HG02840 (cell line): Measurements from ENCODE around the gene C1QTNF7.

Experiments
- ATAC-seq: cut with Tn5 transposase; IDR thresholded peaks from one replicate; pipeline ENCODE4 v1.9.1; 2021; ENCODE audit warnings: mild to moderate bottlenecking, moderate library complexity, moderate number of reproducible peaks; ENCODE audit not compliant: unreplicated experiment, low FRiP score

The C1QTNF7 gene

DNA sequence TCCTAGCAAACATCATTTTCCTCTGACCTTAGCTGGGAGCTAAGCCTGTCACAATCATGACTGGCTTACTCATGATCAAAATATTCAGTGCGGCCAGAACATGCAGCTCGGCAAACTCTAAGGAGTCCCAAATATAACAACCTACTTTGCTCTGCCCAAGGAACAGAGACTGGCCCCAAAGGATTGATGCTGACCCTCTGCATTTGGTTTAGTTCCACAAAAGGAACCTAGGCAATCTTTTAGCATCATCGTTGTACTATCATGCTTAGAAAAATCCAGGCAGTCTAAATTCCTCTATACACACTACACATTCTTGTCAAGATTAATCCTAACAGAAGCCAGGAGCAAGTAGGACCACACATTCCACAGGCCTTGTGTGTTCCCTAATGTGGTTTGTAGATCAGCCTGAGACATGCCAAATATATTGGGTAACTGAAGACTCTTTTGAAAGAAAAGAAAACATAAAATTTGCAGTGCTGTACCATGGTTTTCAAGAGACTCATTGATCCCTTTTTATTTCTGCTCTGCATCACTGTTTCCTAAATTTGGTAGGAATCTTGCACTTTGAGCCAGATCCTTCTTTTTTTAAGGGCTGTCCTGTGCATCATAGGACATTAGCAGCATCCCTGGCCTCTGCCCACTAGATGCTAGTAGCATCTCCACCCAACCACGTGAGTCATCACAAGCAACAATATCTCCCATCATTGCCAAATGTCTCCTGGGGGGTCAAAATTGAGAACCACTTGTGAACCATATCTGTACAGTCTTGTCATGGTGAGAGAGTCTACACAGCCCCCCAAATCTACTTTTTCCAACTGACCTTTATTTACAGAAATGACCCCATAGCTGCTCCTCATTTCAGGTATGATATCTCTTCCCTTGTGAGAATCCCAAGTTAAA, 24.3 kb downstream of the C1QTNF7 start:
- no peak for ATAC-seq

DNA sequence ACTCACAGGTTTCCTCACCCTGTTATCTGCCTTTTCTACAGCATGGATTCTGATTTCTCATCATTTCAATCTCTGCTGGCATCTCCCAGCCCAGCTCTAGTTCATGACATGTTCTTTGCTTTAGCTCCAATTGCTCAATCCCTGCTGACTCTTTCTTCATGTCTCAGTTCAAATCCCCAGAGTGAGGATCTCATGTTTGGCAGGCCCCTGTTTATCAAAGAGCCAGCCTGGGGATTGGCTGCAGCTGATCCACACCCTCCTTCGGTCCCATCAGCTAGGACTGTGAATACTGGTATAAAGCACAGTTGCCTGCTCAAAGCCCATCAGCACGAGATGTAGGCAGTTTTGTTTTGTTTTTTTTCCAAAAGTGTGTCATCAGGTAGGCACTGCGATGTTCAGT, 27.5 kb downstream of the C1QTNF7 start:
- ATAC-seq: no peak

DNA sequence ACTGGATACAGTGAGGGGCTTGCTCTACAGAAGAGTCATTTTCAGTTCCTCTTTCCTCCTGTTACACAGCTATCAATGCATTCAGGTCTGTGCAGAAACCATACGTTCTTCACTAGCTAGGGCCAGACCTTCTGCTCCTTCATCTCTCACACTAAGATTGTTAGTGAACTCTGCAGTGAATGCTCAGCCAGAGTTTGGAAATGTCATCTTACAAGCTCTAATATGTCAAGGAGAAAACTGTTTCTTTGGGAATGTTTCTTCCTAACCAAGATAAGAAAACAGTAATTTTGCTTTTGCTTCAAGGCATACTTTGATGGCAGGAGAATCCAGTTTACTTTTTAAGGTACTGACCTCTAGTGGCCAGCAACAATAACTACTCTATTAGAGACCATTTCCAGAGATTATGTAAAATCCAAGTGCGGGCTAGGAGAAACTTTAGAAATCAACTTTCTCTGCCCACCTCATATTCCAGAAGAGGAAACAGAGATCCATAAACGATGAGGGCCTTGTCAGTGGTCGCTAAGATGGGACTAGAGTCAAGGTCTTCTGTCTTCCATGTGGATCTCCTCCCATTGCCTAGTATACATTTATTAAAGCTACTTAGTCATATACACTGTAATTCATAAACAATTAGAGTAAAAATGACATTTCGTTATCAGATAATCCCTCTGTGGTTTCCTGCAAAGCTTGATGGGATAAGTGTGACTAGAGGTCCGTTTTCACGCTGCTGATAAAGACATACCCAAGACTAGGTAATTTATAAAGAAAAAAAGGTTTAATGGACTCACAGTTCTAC, 29.8 kb downstream of the C1QTNF7 start:
- peak; percentile 87 for ATAC-seq

GRCh38 chr4:15458616-15459015, 30.8 kb downstream of the C1QTNF7 start:
- no peak for ATAC-seq

- no peak for ATAC-seq
Measured at GRCh38 chr4:15459706-15460105, 31.9 kb downstream of the C1QTNF7 start.

GRCh38 chr4:15466596-15466995, 38.8 kb downstream of the C1QTNF7 start:
- ATAC-seq: no peak

DNA sequence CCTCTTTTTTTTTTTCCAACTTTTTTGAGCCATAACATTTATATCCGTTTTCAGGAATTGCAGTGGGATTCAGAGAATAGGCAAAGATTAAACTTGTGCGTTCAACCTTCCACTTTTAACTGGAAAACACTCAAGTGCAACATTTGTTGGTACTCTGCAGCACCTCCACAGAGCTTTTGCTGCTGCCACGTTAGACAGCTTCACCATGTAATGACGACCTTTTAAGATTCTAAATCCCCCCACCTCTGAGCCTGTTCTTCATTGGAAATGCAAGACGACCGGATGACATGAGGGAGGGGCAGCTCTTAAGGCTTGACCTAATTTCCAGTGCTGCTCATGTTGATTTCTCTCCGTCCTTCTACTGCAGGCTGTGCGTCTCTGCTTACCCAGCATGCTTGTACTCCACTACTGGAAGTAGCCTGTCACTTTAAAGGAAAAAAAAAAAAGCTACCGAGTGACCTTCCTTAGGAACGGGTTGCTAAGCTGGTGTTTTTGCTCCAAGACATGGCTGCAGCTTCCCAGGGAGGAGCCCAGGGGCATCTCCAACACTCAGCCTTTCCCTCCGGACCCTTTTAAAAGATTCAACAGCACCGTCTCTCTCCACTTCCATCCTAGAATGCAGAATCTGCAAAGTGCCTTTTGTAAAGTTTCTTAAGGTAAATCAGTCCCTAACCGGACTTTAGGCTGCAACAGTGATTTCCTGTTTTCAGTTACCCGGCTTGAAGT, 41.7 kb downstream of the C1QTNF7 start, which contains the start of gene CC2D2A:
Gene CC2D2A (plus strand): TSS at position 481 of the 726 bp plus-strand sequence. CDS start 6,051 bp downstream, outside the sequence.
- ATAC-seq: no peak

DNA sequence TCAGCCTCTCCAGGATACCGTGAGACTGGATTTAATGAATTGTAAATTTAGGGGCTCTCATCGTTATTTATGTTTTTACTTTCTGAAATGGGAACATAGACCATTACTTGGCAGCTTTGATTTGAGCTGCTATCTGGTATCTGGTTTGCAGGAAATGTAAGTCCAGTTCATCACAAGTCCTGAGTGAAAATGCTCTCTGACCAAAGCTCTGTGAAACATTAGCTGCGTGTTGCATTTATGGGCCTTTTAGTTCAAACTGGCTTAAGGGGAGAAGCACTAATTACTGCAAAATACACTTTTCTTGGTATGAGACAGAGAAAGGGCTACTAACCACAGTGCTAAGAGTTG, 42.3 kb downstream of the C1QTNF7 start:
- no peak for ATAC-seq

- no peak for ATAC-seq
Measured at GRCh38 chr4:15476396-15476795, 48.6 kb downstream of the C1QTNF7 start.

DNA sequence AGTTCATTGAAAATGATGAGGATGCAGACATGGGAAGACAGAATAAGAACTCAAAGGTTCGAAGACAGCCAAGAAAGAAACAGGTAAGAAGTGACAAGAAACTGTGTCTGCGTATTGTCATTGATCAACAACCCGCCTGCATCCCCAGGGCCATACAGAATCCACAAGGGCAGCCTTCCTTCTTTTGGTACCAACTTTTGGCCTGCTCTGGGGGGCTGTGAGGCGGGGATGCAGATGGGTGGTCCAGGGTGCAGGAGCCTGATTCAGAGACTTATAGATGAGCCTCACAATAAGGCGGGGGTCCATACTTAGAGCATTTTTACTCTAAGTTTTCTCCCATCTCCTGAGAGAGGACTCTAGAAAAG, 50.9 kb downstream of the C1QTNF7 start:
- no peak for ATAC-seq

DNA sequence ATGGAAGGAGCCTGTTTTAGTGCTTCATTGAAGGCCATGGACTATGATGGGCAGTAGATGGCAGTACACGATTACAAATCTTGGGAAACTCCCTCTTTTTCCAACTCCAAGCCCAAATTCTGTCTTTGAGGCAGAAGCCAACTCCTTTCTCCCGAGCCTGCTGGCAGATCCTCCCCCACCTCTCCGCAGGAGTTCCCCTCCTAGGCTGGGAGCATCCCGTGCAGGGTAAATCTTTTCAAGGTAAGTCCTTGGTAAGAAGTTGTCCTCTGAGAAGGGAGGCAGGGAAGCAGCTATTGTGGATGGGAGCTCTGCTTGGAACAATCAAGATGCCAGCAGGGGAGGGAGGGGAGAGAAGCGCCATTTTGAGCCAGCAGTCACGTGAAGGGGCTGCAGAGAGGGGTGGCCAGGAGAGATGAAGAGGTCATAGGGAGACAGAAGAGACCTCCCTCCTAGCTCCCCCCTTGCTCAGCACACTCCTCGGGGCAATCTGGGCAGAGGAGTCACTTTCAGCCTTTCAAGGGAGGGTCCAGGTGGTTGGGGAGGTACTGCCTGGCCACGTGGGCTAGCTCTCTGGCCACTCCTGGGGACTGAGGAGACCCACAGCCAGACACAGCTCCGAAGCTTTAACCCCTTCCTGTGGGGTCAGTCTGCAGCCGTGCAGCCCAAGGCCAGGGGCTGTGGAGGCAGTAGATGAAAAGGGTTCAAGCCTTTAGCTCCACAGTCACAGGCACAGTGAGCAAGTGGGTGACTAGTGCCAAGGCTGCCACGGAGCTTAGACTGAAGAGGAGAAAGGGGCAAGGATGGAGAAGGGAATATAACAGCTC, 51.5 kb downstream of the C1QTNF7 start:
- ATAC-seq: no peak

DNA sequence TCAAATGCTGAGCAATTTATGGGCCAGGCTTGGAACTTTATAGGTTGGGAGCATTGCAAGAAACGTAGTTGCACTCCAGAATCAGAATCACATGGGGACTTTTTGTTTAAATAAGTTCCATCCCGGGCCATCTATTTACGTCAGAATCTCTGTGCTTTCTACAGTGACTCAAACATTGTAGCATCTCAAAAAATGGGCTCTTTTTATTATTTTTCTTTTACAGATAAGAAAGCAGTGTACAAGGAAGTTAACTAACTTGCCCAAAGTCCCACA, 52.0 kb downstream of the C1QTNF7 start:
- no peak for ATAC-seq

DNA sequence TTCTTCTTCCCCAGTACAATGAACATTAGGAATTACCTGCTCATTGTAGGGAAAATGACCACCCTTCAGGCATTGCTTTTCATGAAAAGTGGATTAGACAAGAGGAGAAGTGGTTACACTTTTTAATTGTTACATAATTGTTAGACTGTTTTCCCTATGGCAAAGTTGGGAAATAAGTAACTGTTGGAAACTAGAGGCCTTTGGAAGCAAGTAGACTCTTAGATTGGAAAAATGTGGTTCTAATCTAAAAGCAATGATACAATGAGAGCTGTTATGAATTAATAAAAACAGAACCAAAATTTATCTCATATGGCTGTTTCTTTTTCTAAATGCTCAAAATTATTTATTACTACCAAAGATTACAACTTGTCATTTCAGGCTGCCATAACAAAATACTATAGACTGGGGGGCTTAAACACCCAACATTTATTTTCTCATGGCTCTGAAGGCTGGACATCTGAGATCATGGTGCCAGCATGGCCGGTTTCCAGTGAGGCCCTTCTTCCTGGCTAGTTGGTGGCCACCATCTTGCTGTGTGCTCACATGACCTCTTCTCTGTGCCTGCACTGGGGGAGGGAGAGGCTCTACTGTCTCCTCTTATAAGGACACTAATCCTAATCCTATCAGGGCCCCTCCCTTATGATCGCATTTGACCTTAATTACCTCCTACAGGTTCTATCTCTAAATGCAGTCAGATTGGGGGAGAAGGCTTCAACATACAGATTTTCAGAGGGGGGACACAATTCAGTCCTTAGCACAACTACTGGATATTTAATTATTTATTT, 54.3 kb downstream of the C1QTNF7 start:
- no peak for ATAC-seq

GRCh38 chr4:15482842-15483241, 55.0 kb downstream of the C1QTNF7 start:
- no peak for ATAC-seq

GRCh38 chr4:15488136-15488535, 60.3 kb downstream of the C1QTNF7 start:
- ATAC-seq: no peak

DNA sequence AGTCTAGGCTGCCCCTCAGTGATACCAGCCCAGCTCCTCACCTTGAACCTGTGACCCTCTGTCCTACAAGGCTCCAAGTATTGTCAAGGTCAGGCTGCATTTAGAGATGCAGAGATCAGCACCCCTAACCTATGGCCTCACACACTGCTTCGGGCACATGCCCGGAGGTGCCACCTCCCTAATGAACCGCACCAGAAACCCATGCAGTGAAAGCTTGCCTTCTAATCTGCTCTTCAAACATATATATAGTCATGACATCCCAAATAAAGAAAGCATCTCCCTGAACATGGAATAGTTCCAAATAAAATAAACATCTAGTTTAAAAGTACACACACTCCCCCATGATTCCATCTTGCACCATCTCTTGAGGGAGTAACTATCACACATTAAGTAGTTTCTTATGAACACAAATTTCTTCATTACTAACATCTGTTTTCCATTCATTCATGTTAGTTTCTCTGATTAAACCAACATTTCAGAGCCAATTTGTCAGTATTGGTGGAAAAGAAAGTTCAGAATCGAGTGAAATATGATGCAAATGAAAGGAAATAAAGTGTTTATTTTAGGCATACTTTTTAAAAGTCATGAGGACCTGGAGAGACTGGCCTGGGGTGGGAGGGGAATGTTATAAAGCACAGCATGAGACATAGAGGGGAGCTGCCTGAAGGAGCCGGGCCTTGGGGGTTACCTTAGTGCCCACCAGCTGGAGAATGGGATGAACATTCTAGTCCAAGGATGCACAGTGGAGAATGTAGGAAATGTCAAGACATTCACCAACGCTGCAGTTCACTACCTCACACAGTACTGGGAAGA, 61.0 kb downstream of the C1QTNF7 start:
- no peak for ATAC-seq

- no peak for ATAC-seq
Measured at GRCh38 chr4:15489551-15489950, 61.7 kb downstream of the C1QTNF7 start.

DNA sequence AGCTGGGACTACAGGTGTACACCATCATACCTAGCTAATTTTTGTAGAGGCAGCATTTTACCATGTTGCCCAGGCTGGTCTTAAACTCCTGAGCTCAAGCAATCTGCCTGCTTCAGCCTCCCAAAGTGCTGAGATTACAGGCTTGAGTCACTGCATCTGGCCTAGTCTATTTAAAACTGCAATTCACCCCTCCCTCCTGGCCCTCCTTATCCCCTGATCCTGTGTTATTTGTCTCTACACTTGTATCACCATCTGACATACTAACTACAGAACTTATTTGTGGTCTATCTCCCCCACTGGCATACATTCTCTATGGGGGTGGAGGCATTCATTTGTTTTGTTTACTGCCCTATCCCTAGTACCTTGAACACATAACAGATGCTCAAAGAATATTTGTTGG, 65.6 kb downstream of the C1QTNF7 start:
- no peak for ATAC-seq

DNA sequence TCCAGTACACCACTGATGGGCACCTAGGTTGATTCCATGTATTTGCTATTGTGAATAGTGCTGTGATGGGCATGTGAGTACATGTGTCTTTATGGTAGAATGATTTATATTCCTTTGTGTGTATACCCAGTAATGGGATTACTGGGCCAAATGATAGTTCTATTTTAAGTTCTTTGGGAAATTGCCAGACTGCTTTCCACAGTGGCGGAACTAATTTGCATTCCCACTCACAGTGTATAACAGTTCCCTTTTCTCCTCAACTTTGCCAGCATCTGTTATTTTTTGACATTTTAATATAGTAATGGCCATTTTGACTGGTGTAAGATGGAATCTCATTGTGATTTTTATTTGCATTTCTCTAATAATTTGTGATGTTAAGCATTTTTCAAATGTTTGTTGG, 67.8 kb downstream of the C1QTNF7 start:
- no peak for ATAC-seq
